ENCODE data around the gene SEMA6C. TPM values are rescaled to one million over a fixed set of nuclear protein-coding genes. Genes with fewer than 3 reads are reported as not detected.

SEMA6C gene
- total RNA-seq, 1 experiment from 2014 or later: 8.2 TPM

DNA sequence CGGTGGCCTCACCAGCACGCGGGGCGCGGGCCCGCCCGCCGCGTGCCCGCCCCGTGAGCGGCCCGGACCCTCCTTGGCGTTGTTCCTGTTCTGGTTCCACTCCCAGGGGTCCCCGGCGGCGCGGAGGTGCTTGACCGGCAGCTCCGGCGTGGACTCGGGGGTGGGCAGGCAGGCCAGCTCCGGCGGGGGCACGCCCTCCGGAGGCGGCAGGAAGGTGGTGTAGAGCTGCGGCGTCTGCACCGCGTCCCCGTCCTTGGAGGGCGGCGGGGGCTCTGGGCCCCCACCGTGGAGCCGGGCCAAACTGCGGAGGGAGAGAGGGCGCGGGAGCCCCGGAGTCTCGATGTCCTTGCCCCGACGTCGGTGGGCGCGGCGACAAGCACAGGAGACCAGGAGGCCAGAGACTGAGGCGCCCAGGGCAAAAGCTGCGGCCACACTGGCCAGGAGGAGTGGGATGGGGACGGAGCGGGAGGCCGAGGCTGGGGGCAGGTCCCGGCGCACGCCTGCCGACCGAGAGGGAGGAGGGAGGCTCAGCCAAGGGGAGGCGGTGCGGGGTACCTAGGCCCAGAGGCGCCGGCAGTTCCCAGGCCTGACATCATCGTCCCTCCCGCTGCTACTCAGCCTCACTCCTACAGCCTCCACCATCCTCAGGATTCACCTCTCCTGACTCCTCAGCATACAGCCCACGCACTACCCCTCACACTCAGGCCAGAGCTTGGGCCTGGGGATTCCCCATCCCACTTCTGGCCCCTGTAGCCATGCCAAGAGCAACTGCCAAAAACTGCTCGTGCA lies 13.2 kb downstream of the SEMA6C start:
- Histone ChIP-seq H4K20me1 (ENCODE audit: insufficient read depth) (no peaks in the 10 kb centered on the region), H2AFZ (ENCODE audit: low read depth, low read length, poor library complexity, severe bottlenecking) (no peak overlapping the region), H3K79me2 (ENCODE audit: insufficient read depth, low read length) (no peaks in the 10 kb centered on the region), H3K27me3 (ENCODE audit: insufficient read depth, low read length) (no peaks in the 10 kb centered on the region), H3K4me1 (ENCODE audit: control insufficient read depth in 1 of 2, insufficient read depth in 2 of 2, low read length in 2 of 2) (no peaks in the 10 kb centered on the region), H3K4me3 (replicated peaks in 1 of 2; ENCODE audit: low read depth in 1 of 2, low read length in 2 of 2) (no peak overlapping the region), H3K36me3 (ENCODE audit: control insufficient read depth in 1 of 2, insufficient read depth in 2 of 2, low read length in 2 of 2) (no peaks in the 10 kb centered on the region), H3K9me2 (ENCODE audit: insufficient read depth) (no peaks in the 10 kb centered on the region), H3K4me2 (ENCODE audit: low read length) (no peak overlapping the region), H3K9me3 (ENCODE audit: control insufficient read depth in 1 of 2, insufficient read depth in 1 of 2, low read depth in 1 of 2, low read length in 2 of 2) (no peaks in the 10 kb centered on the region), H3K27ac (ENCODE audit: low read depth, low read length) (no peak overlapping the region), H3K9ac (ENCODE audit: low read length) (no peak overlapping the region)
- ChIA-PET CTCF (no interaction called here), POLR2A (no interaction called here), RAD21 (ENCODE audit: low non-redundant PET in 1 of 2, low total read pairs in 2 of 2, uncharacterized antibody in 2 of 2, unreplicated experiment in 2 of 2) (no interaction called here)
- DNase-seq (ENCODE audit: low read depth, low spot score) (no peak), ATAC-seq (no peak)
- BruUV-seq (replicated peaks): no TSS peak
- no peak for TF ChIP-seq ELF1 (IDR thresholded peaks at IDR 0.05; ENCODE audit: borderline replicate concordance, low read depth)
- intact Hi-C loops (cut with micrococcal nuclease): no loop called here

DNA sequence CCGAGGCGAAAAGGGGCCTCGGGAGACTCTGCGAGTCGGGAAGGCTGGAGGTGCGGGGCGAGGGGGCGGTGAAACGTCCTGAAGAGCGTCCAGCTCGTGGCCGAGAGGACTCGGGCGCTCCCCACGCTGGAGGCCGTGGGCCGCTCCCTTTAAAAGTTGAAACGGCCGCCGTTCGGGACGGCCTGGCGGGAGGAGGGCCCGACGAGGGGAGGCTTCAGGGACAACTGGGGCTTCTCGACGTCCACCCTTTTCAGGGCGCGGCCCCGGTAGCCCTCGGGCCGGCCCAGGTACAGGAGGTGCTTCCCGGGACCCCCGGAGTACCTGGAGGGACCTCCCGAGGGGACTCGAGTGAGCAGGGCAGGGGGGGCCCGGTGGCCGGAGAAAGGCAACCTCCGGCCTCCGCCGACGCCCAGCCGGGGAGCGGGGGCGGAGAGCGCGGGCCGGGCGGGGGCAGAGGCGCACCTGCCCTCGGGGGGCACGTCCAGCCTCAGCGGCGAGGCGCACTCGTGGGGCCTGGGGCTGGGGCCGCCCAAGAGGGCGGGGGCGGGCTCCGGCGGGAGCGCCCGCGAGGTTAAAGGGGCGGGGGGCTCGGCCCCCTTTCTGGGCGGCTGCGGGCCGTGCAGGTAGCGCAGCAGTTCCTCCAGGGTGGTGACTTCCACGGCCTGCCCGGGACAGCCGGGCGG lies 14.0 kb downstream of the SEMA6C start:
- Histone ChIP-seq H3K79me2 (ENCODE audit: insufficient read depth, low read length) (no peaks in the 10 kb centered on the region), H3K36me3 (ENCODE audit: control insufficient read depth in 1 of 2, insufficient read depth in 2 of 2, low read length in 2 of 2) (no peaks in the 10 kb centered on the region), H3K9me2 (ENCODE audit: insufficient read depth) (no peaks in the 10 kb centered on the region), H3K9me3 (ENCODE audit: control insufficient read depth in 1 of 2, insufficient read depth in 1 of 2, low read depth in 1 of 2, low read length in 2 of 2) (no peaks in the 10 kb centered on the region), H2AFZ (ENCODE audit: low read depth, low read length, poor library complexity, severe bottlenecking) (no peak overlapping the region), H3K4me1 (ENCODE audit: control insufficient read depth in 1 of 2, insufficient read depth in 2 of 2, low read length in 2 of 2) (no peaks in the 10 kb centered on the region), H3K27ac (ENCODE audit: low read depth, low read length) (no peak overlapping the region), H3K4me2 (ENCODE audit: low read length) (no peak overlapping the region), H3K9ac (ENCODE audit: low read length) (no peak overlapping the region), H4K20me1 (ENCODE audit: insufficient read depth) (no peaks in the 10 kb centered on the region), H3K27me3 (ENCODE audit: insufficient read depth, low read length) (no peaks in the 10 kb centered on the region), H3K4me3 (replicated peaks in 1 of 2; ENCODE audit: low read depth in 1 of 2, low read length in 2 of 2) (no peak overlapping the region)
- BruUV-seq (replicated peaks): no TSS peak
- TF ChIP-seq POLR2AphosphoS5 (IDR thresholded peaks at IDR 0.05; ENCODE audit: low read depth, low read length) (no peak), ZFX (IDR thresholded peaks at IDR 0.05) (no peak), FOSL1 (IDR thresholded peaks at IDR 0.05; ENCODE audit: low read depth) (no peak), TCF7L2 (IDR thresholded peaks at IDR 0.05; ENCODE audit: borderline replicate concordance, extremely low read depth, insufficient read depth, insufficient read length) (no peak), RAD21 (IDR thresholded peaks at IDR 0.05; ENCODE audit: low read depth) (no peak), CBX3 (IDR thresholded peaks at IDR 0.05; ENCODE audit: low read depth) (no peak), ELF1 (IDR thresholded peaks at IDR 0.05; ENCODE audit: borderline replicate concordance, low read depth) (no peak), EGR1 (IDR thresholded peaks at IDR 0.05; ENCODE audit: low read depth) (no peak), POLR2A (IDR thresholded peaks at IDR 0.05; ENCODE audit: borderline replicate concordance, extremely low read depth, insufficient read depth, insufficient read length) (no peak), JUND (IDR thresholded peaks at IDR 0.05) (no peak), SIN3A (IDR thresholded peaks at IDR 0.05; ENCODE audit: low read depth) (no peak)
- TF ChIP-seq, protein P1, sequence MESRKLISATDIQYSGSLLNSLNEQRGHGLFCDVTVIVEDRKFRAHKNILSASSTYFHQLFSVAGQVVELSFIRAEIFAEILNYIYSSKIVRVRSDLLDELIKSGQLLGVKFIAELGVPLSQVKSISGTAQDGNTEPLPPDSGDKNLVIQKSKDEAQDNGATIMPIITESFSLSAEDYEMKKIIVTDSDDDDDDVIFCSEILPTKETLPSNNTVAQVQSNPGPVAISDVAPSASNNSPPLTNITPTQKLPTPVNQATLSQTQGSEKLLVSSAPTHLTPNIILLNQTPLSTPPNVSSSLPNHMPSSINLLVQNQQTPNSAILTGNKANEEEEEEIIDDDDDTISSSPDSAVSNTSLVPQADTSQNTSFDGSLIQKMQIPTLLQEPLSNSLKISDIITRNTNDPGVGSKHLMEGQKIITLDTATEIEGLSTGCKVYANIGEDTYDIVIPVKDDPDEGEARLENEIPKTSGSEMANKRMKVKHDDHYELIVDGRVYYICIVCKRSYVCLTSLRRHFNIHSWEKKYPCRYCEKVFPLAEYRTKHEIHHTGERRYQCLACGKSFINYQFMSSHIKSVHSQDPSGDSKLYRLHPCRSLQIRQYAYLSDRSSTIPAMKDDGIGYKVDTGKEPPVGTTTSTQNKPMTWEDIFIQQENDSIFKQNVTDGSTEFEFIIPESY (IDR thresholded peaks at IDR 0.05; ENCODE audit: extremely low read depth, insufficient replicate concordance, low read length): no peak
- TF ChIP-seq, protein P2, sequence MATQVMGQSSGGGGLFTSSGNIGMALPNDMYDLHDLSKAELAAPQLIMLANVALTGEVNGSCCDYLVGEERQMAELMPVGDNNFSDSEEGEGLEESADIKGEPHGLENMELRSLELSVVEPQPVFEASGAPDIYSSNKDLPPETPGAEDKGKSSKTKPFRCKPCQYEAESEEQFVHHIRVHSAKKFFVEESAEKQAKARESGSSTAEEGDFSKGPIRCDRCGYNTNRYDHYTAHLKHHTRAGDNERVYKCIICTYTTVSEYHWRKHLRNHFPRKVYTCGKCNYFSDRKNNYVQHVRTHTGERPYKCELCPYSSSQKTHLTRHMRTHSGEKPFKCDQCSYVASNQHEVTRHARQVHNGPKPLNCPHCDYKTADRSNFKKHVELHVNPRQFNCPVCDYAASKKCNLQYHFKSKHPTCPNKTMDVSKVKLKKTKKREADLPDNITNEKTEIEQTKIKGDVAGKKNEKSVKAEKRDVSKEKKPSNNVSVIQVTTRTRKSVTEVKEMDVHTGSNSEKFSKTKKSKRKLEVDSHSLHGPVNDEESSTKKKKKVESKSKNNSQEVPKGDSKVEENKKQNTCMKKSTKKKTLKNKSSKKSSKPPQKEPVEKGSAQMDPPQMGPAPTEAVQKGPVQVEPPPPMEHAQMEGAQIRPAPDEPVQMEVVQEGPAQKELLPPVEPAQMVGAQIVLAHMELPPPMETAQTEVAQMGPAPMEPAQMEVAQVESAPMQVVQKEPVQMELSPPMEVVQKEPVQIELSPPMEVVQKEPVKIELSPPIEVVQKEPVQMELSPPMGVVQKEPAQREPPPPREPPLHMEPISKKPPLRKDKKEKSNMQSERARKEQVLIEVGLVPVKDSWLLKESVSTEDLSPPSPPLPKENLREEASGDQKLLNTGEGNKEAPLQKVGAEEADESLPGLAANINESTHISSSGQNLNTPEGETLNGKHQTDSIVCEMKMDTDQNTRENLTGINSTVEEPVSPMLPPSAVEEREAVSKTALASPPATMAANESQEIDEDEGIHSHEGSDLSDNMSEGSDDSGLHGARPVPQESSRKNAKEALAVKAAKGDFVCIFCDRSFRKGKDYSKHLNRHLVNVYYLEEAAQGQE (IDR thresholded peaks at IDR 0.05; ENCODE audit: low read depth): no peak
- TF ChIP-seq, protein P3, sequence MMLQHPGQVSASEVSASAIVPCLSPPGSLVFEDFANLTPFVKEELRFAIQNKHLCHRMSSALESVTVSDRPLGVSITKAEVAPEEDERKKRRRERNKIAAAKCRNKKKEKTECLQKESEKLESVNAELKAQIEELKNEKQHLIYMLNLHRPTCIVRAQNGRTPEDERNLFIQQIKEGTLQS (IDR thresholded peaks at IDR 0.05): no peak
- POLR2A ChIA-PET: no interaction called here
- DNase-seq (ENCODE audit: low read depth, low spot score) (no peak), ATAC-seq (no peak)
- CTCF ChIA-PET: no interaction called here
- RAD21 ChIA-PET (ENCODE audit: low non-redundant PET in 1 of 2, low total read pairs in 2 of 2, uncharacterized antibody in 2 of 2, unreplicated experiment in 2 of 2): no interaction called here
- intact Hi-C loops (cut with micrococcal nuclease): no loop called here

Data from HCT116 (cell line).